HT1080 (cell line): Measurements from ENCODE around the gene DAP. TPM values are rescaled to one million over a fixed set of nuclear protein-coding genes. Genes with fewer than 3 reads are reported as not detected.
A peak's percentile ranks its signal among the peaks of the same experiment; 100 is the strongest.

Source experiments
- DNase-seq: peaks from one replicate; pipeline ENCODE4 v3.0.0-alpha.2; 2015; ENCODE audit warnings: low read depth
- total RNA-seq: library from RNA; depleted of rRNA; stranded (reverse); fragments of >200 nt; shearing (Covaris generic); gene quantifications from 2 replicates; pipeline ENCODE4 v1.2.3, GENCODE V29; 2014

The DAP gene
- total RNA-seq, 1 experiment from 2014 or later: 68.4 TPM

DNA sequence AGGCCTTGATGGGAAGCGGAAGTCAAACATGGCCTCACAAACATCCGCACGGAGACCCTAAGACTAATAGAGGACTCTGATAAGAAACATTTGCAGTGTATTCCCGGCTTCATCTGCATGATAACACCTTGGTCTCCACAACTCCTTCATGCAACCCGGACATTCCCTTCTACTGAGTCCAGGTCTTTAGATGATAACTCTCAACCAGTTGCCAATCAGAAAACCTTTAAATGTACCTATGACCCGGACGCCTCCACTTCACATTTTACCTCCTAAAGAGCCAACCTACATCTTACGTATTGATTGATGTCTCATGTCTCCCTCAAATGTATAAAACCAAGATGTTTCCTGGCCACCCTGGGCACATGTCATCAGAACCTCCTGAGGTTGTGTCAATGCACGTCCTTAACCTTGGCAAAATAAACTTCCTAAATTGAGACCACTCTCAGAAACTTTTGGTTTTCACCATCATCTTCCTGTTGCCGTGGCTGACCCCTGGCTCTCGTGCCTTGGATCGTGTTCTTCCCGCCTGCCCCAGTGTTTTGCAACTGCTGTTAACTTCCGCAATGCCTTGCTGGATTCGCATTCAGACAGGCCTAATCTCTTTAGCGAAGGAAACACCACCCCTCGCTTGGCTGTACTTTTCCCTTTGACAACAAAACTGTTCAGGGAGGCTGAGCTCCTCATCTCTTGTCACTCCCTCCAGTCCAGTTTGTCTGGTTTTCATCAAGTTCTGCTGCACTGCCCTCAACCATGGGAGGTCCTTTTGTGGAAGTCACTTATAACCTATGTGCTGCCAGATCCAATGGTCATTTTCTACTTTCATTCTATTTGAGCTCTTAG, 1.1 kb upstream of the DAP start:
- no peak for DNase-seq

DNA sequence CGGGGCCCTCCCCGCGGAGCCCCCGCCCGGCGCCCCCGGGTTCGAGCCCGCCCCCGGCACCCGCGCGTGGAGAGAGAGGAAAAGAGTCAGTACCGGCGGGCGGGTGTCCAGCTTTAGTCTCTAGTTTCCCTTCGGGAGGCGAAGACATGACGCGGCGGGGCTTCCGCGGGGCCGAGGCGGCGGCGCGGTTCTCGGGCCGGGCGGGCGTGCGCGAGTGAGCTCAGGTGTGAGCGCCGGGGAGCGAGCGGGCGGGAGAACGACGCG, 181 bp downstream of the DAP start:
- DNase-seq: no peak

DNA sequence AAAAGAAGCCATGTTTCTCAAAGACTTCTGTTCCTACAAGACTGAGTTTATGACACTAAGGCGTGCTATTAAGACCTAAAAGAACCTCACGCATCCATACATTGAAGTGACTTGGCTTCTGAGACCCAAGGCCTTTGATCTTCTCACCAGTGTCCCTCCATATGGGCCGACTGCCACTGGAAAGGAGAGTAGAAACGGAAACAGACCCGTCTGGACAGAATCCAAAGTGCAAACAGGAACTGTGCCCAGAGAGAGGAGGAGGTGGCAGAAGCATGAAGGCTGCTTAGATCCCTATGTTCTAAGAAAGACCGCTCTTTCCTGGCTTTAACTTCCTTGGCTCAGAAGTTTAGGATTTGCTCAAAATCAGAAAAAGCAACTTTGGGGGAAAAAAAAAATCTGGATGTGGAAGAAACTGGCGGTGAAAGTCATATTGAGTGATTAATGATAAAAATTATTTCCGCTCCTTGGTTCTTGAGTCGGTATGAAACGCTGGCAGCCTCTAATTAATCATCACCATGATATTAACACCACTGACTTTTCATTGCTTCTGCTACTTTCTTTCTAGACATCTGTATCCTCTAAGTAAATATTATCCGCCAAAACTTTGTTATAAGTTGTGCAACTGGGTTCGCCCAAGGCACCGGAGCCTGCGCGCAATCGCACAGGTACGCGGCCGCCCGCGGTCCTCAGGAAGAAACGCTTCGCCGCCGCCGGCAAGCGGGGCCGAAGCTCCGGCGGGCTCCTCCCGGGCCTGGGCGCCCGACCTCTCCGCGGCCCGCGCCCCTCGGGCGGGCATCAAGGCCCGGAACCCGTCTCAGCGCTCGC, 726 bp downstream of the DAP start:
- DNase-seq: peak; percentile 70

DNA sequence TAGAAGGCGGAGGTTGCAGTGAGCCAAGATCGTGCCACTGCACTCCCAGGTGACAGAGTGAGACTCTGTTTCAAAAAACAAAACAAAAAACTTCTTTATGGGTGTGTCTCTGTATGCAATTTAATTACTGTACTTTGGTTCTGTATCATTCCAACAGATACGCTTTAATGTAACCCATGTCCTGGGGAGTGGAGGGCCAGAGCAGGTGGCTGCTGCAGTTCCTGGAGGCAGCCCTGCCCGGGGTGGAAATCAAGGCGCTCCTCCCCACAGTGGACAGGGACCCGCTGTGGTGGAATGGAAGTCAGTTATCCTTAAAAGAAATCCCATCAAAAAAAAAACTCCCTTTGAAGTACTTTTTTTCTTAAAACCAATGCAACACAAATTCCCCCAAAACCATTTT, 1.9 kb downstream of the DAP start:
- DNase-seq: no peak

DNA sequence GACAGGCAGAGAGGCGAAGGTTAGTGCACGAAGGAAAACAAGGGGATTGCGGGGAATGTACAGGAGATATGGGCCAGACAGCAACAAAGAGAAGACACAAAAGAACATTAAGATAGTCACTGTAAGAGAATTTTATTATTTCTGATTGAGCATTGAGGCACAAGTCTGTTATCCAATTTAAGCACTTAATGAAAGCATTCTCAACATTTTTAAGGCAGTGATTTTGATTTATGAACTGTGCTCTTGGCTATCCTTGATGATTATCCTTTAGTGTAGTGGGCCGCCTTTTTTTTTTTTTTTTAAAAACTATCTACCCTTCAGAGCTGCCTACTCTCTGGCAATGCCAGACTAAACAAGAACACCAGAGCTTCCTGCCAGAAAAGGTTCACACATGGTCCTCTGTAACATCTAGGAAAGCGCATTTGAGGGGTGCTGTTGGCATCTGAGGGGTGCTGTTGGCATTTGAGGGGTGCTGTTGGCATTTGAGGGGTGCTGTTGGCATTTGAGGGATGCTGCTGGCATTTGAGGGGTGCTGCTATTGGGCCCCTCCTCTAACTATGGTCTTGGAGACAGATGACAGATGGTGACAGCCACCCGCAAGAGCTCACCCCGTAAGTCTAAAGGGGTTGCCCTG, 3.0 kb downstream of the DAP start:
- no peak for DNase-seq

DNA sequence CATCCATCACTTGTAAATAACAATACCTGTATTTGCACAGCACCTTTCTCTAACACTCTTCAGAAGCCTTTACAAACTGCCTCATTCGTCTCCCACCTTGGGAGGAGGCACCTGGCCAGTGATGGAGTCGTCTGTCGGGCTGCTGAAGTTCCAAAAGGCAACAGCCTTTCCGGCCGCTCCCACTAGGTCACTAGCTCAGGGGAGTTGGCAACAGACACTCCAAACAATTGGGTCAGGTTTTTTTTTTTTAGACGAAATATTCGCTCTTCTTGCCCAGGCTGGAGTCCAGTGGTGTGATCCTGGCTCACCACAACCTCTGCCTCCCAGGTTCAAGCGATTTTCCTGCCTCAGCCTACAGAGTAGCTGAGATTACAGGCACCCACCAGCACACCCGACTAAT, 4.0 kb downstream of the DAP start:
- no peak for DNase-seq

DNA sequence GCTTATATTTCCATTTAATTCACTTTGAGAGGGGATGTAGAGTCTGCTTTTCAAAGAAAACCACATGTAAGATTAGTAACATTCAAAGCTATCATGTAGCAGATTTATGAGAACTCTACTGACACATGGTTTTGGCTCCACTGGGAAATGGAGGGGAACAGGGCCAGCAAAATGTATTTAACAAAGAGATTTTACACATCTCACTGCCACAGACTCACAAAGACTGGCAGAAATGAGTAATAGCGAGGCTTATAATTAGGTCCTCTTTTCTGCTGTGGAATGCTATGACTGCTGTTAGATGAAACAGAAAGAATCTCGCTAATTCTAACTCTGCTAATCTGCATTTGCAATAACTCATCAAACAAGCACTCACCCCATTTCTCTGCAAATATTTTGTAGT, 4.5 kb downstream of the DAP start:
- DNase-seq: no peak

DNA sequence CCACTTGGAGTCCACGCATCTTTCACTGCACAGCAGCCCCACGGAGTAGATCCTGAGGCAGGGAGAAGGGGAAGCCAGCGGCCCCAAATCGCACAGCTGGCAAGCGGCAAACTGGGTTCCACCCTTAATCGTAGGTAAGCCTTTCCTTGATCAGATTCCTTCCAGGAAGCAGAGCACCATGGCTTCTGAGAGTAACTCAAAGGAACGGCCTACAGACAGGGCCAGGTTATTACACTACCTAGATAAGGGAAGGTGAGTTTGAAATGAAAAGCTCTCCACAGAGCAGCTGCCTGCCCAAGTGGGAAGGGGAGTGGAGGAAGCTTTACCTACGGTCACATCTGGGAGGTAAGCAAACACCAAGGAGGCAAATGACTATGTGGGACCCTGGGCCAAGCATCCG, 7.9 kb downstream of the DAP start:
- no peak for DNase-seq

DNA sequence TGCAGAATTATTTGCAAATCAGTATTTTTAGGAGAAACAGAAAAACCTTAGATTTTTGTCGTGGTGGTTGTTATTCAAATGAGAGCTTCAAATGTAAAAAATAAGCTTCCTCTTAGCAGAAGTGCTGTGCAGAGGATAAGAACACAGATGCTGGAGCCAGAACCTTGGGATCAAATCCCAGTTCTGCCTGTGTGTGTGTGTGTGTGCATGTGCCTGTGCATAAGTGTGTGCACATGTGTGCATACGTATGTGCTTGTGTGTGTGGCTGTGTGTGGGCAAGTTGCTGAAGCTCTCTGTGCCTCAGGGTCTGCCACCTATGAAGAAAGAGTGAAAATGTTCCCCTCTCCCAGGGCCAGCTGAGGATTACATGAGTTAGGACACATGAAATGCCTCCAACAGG, 8.6 kb downstream of the DAP start:
- no peak for DNase-seq

DNA sequence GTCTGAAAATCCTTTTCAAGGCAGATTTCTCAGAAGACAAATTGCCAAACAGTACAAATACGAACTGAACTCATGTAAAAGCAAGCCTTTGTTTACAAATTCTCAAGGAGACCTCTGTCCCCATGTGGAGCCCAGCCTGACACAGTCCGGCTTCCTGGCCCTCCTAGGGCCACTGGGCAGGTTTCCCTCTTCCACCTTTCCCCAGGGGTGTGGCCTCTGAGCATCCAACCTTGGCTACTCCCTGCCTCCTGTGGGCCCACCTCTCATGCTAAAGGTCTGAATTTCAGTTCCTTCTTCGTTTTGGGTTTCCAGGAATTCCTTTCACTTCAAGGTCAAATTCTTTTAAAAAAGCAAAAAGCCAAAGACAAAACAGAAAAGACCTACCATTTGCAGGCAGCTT, 10.1 kb downstream of the DAP start:
- no peak for DNase-seq

DNA sequence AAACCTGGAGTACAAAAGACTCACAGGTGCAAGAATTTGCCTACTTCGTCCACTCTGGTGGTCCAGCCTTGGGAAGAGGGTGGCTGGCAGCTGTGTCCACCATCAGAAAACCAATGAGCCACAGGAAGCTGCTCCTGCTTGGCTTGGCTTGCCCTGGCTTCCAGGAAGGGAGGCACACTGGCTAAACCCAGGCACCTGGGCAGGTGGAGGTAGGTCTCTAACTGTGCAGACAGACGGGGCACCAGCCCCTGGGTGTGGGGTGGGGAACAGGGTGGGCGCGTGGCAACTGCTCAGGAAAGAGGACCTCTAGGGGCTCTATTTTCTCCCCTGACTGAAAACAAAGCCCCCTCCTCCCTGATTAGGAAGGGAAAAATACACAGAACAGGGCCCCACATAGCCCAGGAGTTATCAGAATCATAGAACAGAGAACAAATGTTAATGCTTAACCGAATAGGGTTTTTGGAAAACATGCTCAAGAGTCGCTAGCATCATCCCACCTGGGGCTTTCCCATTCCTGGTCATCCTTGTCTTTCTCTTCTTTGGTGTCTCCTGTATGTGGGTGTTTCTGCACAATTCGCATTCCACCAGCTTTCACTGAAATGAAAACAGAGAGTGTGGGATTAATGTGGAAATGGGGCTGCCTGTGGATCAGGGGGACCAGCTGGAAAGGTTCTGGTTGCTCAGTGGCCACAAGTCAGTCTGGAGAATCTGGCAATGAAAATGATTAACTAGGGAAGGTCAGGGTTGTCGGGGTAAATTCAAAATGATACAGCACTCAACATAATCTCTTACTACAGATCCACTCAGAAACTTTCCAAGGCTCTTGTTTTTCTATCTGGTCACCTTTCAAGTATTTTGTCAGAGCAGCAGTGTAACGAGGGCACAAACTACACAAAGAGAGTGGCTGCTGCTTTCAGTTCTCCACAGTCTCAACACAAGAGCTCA, 13.1 kb downstream of the DAP start:
- no peak for DNase-seq

DNA sequence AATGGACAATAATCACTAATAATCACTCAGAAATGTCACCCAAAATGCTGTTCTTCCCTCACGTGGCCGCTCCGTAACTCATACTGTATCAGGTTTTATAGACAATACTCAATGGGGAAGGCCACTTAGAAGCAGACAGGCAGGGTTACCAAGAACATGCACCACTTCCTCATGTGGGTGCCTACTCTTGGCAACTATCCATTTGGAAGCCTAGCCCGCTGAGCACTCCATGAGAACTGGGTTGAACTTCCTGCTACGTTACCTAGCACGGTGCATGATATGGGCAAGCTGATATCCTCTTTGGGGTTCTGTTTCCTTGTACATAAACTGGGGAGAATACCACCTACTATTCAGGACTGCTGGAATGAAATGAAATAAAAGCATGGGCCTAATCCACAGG, 14.3 kb downstream of the DAP start:
- no peak for DNase-seq

DNA sequence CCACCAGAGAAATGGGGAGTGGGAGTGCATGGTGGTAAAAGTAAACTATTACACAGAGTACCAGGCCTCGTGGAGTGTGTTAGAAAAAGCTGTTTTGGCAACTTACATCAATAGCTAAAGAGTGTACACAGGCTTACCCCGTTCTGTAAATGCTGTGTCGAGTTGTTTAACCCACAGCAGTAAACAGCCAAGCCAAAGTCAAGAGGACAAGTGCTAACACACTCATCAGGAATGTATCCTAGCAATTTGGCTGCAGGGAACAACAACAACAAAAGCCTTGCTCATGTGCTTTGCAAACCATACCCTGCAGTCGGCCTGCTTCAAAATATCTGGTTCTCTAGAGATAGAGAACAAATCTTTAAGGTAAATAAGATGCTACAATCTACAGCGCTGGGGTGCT, 15.9 kb downstream of the DAP start:
- DNase-seq: no peak

DNA sequence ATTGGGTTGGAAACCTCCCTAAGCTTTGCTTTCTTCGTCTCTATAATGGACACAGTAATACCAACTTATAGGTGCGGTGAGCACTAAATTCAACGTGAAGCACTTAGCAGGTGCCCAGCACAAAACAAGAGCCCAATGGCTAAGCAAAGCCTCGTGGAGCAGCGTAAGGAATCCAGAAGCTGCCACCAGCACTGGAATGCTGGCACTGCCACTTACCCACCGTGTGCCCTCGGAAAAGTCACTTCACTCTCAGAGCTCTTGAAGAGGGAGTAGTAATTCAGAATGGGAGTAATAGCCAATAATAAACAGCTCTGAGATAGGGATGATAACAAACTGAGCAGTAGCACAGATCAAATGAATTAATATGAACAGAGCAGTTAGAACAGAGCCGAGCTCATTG, 16.4 kb downstream of the DAP start:
- no peak for DNase-seq

DNA sequence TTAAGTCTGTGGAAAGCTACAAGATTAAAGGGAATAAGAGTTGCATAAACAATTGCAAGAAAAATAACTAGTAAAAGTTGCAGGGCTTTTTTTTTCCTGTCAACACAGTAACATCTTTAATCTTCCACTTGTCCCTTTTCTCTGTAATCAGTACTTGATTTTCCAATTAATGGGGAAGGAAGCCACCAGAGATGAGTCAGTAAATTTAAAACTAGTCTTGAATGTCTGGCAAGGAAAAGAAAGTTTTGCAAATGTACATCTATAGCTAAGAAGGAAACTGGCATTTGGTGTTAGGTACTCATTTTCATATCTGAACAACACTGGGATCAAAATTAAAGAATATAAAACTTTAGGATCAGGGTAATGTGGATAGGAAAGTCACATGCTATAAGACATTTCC, 17.1 kb downstream of the DAP start:
- no peak for DNase-seq

DNA sequence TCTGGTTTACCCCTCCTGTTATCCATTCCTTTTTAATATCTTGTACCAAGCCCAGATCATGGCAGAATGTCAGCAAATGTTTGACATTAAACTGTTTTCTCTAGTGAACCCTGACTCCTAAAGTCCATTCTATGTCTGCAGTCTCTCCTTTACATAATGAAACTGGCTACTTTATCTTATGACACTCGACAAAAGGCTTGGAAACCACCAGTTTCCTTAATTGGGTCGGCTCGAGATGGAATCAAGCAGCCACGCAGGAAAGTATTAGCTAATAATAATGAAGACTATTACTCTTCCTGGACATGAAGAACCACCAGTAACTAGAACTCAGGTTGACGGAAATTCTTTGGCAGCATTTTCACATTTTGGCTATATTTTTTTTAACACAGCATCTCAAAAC, 17.5 kb downstream of the DAP start:
- no peak for DNase-seq

DNA sequence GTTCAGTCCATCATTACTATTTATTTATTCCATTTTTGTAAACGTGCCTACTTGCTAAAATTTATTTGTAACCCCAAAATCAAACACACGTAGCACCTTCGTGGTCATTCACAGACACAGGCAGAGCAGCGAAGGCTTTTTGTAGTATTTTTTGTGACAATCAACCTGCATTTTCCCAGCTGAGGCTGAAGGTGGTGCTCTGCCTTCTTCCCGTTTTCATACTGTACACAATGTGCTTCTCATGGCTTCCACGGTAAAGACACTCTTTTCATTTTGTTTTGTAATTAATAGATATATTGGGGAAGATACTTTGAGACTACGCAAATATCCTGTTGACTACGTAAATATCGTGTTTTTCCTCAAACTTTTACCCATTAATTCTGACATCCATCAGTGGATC, 19.4 kb downstream of the DAP start:
- no peak for DNase-seq

DNA sequence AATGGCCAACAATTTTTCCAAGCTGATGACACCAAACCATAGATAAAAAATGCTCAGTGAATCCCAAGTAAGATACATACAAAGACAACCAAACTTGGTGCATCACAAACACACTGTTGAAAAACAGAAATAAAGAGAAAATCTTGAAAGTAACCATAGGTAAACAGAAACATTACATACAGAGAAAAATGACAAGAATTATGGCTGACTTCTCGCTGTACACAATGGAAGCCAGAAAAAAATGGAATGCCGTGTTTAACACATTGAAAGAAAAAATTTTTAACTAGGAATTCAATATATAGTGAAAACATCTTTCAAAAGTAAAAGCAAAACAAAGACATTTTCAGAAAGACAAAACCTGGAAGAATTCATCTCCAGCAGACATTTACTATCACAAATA, 20.6 kb downstream of the DAP start:
- no peak for DNase-seq

DNA sequence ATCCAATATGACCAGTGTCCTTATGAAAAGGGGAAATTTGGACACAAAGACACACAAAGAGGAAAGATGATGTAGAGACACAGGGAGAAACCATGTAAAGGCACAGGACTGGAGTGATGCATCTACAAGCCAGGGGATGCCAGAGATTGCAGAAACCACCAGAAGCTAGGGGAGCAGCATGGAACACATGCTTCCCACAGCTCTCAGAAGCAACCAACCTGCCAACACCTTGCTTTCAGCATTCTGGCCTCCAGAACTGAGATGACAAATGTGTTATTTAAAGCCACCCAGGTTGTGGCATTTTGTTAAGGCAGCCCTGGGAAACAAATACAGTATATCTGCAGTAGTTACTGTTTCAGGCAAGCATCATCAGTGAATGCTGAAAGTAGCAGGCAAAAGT, 23.2 kb downstream of the DAP start:
- no peak for DNase-seq

DNA sequence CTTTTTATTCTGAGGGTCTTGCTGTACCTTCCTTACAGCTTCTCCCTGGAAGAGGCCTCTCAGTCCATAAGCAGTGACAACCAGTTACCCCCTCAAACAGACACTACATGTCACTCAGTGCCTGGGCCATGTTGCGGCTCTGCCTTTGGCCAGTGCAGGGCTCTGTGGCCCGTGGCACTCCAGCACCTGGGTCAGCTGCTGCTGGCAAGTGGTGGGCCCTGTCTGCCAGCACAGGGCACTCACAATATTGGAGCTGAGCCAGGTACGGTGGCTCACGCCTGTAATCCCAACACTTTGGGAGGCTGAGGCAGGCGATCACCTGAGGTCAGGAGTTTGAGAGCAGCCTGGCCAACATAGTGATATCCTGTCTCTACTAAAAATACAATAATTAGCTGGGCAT, 24.2 kb downstream of the DAP start:
- DNase-seq: no peak

DNA sequence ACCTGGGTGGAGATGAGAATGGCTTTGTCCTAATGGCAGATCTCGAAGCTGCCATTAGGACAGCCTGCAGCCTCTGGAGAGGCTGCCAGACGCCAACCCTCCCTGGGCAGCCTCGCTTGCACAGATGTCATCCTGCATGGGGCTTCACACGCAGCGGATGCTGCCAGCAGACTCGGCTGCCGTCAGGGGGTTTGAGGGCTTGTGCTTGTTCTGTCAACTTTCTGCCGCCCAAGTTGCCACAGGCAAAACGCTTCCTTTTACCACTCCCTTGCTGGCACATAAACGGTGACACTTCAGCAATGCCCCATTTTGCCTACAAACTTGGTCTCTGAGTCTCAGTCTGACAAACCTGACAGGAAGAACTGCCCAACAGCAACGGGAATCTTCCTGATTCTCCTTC, 24.7 kb downstream of the DAP start:
- DNase-seq: no peak
